ENCODE data around the gene TSPYL1.
"Not testable (repeated sequence)": the region's sequence is repeated elsewhere in the genome, so short reads cannot be mapped to it uniquely, and the experiment has no call there.

TSPYL1 gene

GRCh38 chr6:116279232-116280160, at the start of gene TSPYL1:
Gene TSPYL1 (minus strand): TSS chr6:116279930. CDS start chr6:116279830, 100 bp downstream.
- DNase-seq: peak; percentile 96

DNA sequence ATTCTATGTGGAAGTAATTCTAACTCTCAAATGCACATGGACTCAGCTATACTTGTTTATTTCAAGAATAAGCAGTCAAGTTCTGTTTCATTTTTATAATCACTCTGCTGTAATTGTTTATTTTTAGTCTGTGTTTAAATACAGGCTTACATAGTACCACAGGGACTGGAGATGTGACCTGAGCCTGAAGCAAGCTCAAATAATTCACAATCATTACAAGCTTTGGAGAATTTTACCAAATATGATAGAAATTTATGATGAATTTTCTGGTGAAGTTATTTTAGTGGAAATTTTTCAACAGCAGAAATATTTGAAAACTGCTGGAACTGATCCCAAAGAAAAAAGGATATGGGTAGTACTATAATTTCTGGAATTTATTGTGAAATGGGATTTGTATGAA, 49.4 kb upstream of the TSPYL1 start:
- DNase-seq: no peak

GRCh38 chr6:116328528-116328903, 48.8 kb upstream of the TSPYL1 start:
- no peak for DNase-seq

DNA sequence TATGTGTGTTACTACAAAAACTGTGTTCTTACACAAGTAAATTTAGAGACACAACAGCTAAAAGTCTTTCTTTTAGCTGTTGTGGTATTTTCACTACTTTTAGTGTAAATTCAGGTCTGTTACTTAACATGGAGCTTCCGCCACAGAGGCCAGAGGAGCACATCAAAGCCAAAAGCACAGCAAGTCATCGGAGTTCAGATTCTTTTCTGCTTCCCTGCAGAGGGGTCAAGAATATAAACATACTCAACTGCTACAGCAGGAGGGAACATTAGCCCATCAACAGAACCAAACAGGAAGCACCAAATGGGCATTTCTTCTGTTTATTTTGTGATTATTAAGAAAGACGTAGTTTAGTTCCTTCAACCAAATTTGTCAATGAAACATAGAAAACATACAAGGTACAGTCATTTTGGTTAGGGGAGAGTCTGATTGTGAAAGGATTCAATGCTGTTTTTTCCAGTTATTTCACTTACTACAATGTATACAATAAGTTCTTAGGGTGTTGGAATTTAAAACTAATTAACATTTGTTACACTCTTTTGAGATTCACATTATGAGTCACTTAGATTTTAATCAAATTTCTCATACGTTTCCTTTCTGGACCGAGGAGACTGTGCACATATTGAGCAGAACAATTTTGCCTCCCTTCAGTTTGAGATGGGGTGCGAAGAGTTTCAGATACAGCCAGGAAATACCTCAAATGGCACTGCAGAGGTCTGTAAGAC, 48.2 kb upstream of the TSPYL1 start:
- no peak for DNase-seq

- no peak for DNase-seq
Measured at GRCh38 chr6:116326996-116327395, 47.3 kb upstream of the TSPYL1 start.

DNA sequence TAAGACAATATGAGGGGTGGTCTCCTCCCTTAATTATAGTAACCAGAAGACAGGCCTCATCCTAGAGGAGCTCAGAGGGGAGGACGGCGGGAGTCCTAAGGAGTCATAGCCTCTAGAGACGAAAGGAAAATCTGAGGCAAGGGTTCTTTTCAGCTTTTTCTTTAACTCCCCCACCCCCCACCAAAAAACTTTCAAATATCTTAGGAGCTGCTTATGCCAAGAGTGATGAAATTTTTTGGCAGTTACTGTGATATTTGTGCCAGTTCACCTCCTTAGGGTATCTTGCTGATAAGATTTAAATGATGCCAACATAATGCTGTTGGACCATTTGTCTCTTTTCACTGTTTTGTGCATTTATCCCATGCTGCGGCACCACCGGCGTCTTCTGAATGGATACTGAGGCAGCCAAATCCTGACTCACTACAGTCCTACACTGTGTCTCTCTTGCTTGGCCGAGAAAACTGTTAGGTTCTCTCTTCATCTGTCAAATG, 46.5 kb upstream of the TSPYL1 start:
- no peak for DNase-seq

DNA sequence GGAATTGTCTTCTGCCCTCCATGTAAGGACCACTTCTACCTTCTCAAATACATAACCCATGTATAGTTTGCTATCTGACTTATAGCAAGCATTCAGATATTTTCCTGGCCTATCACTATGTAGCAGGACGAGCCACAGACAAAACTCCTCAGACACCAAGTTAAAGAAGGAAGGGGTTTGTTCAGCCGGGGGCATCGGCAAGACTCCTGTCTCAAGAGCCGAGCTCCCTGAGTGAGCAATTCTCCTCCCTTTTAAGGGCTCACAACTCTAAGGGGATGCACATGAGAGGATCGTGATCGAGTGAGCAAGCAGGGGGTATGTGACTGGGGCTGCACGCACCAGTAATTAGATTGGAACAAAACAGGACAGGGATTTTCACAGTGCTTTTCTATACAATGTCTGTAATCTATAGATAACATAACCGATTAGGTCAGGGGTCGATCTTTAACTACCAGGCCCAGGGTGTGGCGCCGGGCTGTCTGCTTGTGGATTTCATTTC, 46.0 kb upstream of the TSPYL1 start:
- not testable (repeated sequence) for DNase-seq

GRCh38 chr6:116323863-116324262, 44.1 kb upstream of the TSPYL1 start:
- no peak for DNase-seq

DNA sequence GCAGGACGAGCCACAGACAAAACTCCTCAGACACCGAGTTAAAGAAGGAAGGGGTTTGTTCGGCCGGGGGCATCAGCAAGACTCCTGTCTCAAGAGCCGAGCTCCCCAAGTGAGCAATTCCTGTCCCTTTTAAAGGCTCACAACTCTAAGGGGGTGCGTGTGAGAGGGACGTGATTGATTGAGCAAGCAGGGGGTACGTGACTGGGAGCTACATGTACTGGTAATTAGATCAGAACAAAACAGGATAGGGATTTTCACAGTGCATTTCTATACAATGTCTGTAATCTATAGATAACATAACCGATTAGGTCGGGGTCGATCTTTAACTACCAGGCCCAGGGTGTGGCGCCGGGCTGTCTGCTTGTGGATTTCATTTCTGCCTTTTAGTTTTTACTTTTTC, 42.2 kb upstream of the TSPYL1 start:
- DNase-seq: not testable (repeated sequence)

- no peak for DNase-seq
Measured at GRCh38 chr6:116316772-116317467, 37.2 kb upstream of the TSPYL1 start.

GRCh38 chr6:116314878-116315277, 35.1 kb upstream of the TSPYL1 start:
- no peak for DNase-seq

DNA sequence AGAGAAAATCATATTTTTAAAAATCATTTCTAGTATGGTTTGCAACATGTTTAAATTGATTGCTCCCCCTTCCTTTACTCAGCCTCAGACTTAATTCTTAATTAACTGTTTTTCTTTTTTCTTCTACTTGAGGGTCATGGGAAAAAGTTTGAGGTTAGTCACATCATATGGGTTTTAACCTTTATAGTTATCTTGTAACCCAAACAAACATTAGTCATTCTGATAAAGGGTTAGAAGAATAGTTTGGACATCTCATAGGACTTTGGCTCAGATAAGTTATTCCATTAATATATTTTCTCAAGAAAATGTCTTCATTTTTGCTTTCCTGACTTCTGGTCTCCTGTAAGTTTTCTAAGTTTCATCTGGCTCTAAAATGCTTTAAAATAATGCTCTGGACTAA, 34.5 kb upstream of the TSPYL1 start:
- no peak for DNase-seq

DNA sequence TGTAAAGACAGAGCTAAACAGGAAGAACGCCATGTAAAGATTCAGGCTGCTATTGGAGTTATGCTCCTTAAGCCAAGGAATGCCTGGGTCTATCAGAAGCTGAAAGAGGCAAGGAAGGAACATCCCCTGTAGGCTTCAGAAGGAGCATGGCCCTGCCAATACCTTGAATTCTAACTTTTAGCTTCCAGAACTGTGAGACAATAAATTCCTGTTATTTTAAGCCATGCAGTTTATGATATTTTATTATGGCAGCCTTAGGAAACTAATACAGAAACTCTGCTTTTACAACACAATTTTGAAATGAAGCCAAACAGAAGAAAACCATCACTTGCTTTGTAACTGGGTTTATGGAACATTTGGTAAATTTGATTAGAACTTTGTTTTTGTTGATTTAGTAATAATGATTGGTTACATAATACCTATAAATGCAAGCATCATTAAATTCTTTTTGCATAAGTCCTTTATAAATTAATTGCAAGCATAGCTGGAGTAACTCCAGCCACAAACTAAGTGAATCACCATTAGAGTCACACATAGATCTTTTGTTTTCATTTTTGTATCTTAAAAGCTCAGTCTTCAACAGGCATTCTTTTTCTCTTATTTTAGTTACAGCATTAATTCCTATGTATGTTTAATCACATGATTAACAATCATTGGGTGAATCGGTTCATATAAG, 33.5 kb upstream of the TSPYL1 start:
- no peak for DNase-seq

DNA sequence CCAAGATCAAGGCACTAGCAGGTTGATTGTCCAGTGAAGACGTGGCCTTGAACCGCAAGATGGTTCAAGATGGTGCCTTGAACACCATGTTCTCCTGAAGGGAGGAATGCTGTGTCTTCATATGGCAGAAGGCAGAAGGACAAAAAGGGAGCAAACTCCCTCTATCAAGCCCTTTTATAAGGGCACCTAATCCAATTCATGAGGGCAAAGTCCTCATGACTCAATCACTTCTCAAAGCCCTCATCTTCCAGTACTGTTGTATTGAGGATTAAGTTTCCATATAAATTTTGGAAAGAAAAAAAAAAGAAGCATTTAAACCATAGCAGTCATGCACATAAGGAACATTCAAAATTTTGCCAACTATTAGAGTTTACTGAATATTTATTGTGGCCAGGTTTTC, 29.9 kb upstream of the TSPYL1 start:
- no peak for DNase-seq

DNA sequence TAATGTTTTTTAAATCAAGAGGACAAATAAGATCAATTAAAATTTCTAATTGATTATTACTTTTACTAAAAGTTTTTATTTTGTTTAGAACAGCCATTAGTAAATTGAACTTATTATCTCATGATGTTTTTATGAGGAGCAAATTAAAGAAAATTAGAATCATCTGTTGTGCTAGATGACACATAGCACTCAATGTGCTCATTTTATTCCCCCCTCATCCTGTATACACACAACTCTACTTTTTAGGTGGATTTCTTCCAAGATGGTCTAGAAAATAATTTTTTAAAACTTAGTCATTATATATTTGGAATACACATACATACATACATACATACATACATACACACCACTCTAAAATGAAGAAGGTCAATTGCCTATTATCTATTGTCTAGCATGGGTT, 29.3 kb upstream of the TSPYL1 start:
- DNase-seq: no peak

- DNase-seq: no peak
Measured at GRCh38 chr6:116307633-116308032, 27.9 kb upstream of the TSPYL1 start.

DNA sequence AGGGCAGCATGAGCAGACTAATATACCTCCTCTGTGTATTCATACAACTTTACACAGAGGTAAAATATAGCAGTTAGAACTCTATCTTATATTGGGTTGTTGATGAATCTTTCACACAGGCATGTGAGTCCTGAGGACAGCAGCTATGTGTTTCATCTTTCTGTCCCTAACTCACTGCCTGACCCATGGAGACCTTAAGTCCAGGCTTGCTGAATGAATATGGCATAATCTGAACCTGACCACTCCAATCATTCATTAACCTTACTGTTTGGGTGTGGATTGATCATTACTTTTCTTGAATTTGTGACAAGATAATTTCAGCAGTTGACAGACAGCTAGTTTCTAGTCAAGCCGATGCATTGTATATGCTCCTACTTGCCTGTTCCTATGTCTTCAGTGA, 27.3 kb upstream of the TSPYL1 start:
- DNase-seq: no peak

DNA sequence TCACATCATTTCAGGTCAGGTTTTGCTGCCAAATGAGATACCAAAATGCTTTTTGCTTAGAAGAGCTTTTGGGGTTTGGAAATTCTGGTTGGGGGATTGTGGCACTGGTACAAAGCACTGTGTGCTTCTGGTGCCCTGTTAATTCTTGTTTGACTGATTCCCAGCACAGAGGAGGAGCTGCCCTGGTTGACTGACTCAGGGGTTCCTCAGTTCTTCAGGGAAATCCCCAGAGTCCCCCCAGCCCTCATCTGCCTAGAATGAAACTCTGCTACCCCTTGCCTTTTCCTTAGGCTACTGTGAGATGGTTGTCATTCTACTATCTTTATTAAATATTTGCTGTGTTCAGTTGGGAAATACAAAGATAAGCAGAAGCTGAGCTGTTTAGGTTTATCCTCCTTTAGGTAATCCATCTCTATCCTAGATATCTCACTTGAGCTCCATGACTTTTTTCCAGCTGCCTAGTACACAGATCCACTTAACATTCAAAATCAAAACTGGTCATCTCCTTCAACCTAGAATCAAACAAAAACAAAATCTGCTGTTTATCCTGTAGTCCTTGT, 24.9 kb upstream of the TSPYL1 start:
- no peak for DNase-seq

DNA sequence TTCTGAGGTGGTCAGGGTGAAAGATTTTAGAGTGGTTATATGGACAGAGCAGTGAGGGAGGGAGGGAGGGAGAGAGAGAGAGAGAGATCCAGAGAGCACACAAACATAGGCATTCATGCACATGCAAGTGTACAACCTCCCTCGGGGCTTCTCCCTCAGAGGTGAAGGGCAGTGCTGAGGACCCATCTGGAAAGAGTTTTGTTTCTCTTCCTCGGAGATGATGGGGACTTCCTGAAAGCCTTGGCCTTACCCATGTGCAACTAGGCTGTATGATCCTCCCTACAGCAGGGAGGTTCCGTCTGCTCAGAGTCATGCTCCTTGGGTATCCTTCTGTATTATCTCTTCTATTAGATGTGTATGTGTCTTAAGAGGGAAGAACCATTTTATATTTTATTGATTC, 21.4 kb upstream of the TSPYL1 start:
- no peak for DNase-seq

DNA sequence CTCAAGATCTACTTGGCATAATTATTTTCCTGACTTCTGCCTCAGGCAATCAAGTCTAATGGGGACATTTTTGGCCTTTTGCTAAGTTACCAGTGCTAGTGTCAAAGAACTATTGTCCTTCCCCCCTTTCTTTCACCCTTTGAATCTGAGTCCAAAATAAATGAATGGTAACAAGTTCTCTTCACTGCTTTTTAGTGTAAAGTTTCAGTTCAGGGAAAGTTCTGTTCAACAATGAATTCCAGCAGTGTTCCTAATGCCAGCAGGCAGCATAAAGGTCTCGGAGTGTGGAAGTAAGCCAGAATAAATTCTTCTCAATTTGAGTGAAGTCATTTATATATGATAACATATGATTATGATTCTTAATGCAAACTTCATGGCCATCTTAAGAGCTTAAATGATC, 20.8 kb upstream of the TSPYL1 start:
- DNase-seq: no peak

GRCh38 chr6:116298973-116299372, 19.2 kb upstream of the TSPYL1 start:
- no peak for DNase-seq

- no peak for DNase-seq
Measured at GRCh38 chr6:116298273-116298672, 18.5 kb upstream of the TSPYL1 start.
